NCI-H1417 (cell line): ENCODE measurements around the gene APC2.
A peak's percentile ranks its signal among the peaks of the same experiment; 100 is the strongest.
"Not testable (repeated sequence)": the region's sequence is repeated elsewhere in the genome, so short reads cannot be mapped to it uniquely, and the experiment has no call there.

ENCODE experiments used
- DNase-seq, 3 experiments: peaks; one replicate each; lab custom pipeline; 2025; lab: John Stamatoyannopoulos, UW

The APC2 gene

DNA sequence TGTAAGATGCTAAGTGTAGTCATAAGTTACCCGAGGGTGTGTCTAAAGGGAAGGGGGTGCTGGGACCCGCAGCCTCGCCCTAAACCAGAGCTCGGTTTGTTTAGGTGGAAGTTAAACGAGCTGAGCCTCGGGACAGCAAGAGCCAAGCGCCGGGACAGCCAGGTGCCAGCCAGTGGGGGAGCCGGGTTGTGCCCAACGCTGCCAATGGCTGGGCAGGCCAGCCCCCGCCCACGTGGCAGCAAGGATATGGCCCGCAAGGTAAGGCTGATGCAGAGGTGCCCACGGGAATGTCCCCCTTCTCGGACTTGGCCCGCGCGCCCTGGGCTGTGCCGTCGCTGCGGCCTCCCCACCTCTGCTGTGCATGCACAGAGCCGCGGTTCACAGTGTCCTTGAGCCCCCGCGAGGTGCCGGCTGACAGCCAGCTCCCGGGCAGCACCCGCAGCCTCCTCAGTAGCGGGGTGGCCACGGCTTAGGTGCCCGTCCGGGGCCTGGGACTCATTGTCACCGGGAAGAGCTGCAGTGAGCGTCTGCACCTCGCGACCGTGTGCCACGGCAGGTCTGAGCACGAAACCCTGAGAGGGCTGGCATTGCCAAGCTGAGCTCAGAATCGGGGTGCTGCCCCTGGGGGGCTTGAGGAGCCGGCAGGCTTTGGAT is 21.1 kb upstream of the APC2 start:
- no peak for DNase-seq

DNA sequence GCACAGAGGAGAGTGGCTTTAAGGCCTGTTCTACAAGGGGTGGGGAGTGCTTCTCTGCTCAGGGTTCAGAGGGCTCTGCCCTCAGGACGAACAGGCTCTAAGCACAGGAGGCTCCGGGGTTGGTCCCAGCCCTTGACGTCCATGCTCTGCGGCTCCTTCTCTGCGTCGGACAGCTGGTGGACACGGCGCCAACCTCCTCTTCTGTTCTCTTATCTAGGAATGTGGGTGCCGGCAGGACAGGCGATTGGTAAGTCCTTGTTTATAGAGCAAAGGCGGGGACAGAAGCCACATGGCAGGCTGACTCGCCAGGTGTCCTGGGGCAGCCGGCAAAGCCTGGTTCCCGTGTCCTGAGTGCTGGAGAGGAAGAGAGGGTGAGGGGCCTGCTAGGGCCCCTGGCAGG is 20.2 kb upstream of the APC2 start:
- no peak for DNase-seq

DNA sequence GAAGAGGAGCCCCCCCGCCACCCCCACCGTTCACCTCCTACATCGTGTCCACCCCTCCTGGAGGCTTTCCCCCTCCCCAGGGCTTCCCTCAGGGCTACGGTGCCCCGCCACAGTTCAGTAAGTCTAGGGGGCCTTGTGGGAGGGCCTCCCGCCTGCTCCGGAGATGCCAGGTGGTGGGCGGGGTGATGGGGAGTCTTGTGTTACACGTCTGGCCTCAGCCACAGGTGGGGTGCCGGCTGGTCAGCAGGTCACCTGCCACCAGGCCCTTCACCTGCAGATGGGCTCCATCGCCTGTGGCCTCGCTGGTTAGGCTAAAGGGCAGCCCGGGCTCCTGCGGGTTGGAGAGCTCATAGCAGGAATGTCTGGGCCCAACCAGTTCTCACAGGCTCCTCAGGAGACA is 19.7 kb upstream of the APC2 start:
- no peak for DNase-seq

DNA sequence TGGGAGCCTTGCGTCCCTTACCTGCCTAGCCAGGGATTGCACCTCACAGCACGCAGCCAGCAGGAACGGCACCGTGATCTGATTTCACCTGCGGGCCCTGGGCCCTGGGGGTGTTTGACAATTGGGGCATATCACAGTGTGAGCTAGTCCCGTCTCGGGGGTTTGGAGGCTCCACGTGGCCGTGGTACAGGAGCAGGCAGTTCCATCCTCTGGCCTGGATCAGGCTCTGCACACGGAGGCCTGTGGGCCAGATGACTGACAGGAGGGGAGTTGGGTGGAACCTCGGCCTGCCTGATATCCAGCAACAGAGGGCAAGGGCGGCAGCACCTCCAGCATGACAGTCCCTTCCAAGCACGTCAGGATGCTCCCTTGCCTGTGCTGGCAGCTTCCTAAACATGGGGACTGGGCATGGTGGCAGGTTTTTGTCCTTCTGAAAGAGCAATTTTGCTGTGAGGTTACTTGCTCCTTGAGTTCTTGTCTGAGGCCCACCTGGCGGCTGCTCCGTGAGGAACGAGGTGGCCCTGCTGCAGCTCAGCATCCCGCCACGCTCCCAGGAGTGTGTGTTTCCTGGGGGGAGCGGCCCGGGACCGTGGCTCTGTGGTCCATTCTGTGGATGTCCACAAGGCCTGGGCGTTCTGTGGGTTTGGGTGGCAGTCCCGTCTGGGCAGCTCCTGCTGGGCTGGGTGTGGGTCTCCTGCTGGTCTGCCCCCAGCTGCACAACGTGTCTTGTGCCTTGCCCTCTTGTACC is 18.0 kb upstream of the APC2 start:
- DNase-seq, result no peak

DNA sequence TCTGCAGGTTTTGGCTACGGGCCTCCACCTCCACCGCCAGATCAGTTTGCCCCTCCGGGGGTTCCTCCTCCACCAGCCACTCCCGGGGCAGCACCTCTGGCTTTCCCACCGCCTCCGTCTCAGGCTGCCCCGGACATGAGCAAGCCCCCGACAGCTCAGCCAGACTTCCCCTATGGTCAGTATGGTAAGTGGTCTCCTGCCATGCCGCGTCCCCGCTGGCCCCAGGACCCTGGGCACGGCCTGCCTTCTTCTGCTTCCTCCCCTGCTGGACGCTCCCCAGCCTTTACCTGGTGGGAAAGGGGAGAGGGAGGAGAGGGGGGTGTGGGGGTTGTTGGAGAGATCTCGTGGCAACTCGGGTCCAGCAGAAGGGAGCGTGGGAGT is 17.4 kb upstream of the APC2 start:
- DNase-seq, result no peak

DNA sequence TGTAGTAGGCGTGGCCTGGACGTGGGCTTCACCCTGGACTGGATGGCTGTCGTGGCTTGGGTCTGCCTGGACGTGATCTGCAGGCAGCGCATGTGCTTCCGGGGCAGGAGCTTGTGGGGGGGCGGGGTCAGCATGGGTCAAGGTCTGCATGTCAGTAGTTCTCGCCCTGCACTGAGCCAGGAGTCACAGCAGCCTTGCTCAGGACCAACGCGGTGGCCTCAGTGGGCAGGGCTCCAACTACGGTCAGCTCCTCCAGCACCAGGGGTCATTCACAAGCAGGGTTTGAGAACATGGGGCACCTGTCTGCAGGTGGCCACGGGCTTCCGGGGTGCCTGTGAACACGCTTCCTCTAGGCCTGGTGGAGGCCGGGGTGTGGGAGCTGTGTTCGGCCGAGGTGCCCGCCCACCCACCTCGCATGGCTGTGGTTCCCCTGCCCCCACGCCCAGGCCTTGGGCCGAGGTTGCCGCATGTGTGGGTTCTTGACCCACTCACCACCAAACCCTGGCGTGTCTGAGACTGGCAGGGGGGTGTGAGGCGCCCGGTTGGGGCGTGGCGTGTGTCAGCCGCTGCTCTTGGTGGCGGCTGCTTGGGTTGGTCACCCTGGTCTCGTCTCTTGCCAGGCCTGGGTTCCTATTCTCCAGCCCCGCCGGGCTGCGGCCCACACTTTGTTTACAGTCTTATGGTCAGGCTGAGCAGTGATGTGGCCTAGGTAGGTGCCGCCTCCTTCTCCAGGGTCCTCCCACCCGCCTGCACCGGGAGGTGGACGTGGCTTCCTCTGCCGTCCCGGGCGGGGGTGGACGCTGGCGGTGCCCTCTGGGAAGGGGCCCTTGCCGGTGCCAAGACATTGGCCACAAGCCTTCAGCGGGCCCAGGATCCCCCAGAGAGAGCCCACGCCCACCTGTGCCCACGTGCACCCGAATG is 16.5 kb upstream of the APC2 start:
- DNase-seq, result no peak

DNA sequence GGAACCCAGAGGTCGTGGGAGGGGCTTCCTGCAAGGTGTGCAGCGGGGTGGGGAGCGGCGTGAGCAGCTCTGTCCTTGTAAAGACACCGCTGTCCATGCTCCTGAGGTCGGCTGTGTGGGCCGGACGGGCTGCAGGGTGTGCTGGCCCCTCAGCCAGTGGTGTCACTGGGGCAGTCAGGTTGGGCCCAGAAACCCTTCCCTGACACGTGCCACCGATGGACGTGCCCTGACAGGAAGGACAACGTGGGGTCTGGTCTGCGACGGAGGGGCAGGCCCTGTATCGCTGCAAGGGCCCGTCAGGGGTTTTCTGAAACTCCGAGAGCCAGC is 15.9 kb upstream of the APC2 start:
- DNase-seq, result no peak

DNA sequence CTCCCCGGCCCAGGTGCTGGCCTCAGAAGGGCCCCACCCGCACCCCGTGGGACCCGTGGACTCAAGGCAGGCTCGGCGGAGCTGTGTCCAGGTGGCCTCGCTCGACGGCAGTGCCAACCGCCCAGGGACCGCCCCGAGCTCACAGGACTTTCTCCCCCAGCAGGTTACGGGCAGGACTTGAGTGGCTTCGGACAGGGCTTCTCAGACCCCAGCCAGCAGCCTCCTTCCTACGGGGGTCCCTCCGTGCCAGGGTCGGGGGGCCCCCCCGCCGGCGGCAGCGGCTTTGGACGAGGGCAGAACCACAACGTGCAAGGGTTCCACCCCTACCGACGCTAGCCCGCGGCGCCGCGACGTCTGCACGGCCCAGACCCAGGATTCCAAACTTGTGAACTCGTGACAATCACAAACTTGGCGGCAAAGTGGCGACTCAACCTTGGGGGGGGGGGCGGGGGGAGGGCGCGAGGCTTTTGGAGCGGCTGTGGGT is 15.3 kb upstream of the APC2 start:
- DNase-seq, result no peak

DNA sequence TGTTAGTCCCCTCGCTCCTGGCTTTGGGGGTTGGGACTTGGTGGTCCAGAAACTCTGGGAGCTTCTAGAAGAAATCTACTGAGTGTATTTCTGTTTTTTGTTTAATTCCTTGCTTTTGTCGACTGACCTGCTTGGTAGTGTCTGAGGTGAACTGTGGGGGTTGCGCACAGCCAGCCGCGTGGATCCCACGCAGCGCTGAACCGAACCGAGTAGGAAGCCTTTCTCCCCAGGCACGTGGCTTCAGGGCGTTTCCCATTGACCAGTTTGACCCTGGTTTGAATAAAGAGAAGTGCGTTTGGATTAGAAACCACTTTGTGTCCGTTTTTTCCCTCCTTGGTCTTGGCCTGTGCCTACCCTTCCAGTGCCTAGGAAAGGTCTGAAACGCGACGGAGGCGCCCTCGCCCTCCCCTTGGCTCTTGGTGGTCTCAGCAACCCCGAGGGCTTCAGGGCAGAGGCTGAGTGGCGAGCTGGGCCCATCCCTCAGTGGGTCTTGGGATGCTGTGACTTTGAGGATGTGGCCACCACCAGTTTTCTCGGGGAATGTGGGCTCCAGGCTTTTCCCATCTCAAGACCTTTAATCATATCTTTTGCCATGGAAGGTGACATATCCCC is 14.4 kb upstream of the APC2 start:
- DNase-seq, result no peak

DNA sequence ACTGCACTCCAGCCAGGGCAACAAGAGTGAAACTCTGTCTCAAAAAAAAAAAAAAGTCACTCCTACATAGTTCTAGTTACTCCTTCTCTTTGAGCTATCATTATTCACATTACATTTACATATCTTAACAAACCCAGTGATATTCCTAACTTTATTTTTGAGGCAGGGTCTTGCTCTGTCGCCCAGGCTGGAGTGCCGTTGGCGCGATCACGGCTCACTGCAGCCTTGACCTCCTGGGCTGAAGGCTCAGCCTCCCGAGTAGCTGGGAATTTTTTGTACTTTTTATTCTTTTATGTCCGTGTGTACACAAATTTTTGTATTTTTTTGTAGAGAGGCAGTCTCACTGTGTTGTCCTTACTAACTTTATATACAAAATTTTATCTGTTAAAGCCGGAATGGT is 12.3 kb upstream of the APC2 start:
- no peak for DNase-seq

DNA sequence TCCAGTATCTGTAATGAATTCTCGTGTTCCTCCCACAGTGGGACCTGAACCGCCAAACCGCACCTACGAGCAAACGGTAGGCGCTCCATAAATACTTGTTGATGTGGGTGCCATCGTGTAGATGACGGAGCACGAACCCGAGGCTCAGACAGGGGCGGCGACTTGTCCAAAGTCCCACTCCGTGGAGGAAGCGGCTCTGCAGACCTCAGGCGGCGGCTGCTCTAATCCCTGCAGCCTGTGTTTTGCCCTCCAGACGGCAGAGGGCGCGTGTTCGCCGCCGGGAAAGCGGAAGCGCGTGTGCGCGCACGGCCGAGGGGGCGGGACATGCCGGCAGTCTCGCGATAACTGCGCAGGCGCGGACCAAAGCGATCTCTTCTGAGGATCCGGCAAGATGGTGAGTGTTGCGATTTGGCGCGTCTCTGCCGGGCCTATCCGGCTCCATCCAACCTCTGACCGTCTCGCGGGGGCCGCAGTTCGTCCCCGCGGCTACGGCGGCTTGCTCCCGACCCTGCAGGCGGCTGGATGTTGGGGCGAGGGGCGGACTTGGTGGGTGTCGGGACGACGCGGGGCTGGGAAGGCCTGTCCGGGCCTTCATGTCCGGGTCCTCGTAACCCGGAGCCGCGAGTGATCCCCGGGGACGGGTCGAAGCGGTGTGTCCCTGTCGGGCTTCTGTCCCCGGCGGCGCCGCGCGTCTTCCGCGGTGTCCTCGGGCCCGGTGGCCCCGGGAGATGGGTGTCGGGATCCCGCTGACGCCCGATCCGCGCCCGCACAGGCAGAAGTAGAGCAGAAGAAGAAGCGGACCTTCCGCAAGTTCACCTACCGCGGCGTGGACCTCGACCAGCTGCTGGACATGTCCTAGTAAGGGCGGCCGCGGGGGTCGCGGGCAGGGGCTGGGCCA is 11.6 kb upstream of the APC2 start, which contains the start of gene RPS15:
Gene RPS15 (plus strand): TSS at position 362 of the 898 bp plus-strand sequence. CDS start 30 bp downstream, at position 392.
- peak; percentile 95 to 98 (median 97) for DNase-seq

DNA sequence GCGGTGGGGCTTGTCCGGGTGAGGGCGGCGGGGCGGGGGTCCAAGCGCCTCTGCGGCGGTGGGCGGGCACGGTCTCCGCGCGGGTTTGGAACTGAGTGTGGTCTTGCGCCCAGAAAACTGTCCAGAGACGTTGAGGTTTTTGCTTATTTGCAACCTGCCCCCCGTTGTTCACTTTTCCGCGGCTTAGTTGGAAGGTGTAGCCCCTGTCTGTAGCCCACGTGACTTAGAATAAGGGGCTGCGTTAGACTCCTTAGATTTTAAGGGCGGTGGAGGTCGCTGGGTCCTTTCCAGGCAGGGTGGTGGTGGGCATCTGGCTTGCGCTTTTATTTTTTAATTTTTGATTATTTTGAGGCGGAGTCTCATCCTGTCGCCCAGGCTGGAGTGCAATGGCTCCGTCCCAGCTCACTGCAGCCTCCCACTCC is 11.0 kb upstream of the APC2 start:
- no peak for DNase-seq

DNA sequence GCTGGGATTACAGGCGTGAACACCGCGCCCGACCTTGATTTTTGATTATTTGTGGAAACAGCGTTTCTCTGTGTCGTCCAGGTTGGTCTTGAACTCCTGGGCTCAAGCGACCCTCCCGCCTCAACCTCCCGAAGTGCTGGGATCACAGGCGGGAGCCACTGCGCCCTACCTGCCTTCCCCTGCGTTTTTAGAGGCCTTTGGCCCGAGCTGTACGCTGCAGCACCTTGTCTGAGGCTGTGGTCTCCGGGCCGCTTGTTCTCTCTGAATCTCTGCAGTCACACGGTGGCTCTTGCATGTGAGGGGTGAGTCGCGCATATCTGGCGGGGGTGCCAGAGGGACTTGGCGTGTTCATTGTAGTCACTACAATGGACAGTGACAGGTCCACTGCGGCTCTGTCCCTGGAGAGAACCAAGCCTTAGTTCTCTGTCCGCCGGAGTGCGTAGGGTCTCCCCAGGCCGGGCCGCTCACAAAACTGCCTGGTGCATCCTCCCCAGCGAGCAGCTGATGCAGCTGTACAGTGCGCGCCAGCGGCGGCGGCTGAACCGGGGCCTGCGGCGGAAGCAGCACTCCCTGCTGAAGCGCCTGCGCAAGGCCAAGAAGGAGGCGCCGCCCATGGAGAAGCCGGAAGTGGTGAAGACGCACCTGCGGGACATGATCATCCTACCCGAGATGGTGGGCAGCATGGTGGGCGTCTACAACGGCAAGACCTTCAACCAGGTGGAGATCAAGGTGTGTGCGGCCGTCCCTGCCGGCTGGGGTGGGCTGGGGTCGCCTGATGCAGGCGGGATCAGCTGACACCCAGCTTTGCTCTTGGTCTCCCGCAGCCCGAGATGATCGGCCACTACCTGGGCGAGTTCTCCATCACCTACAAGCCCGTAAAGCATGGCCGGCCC is 10.2 kb upstream of the APC2 start:
- not testable (repeated sequence) for DNase-seq

DNA sequence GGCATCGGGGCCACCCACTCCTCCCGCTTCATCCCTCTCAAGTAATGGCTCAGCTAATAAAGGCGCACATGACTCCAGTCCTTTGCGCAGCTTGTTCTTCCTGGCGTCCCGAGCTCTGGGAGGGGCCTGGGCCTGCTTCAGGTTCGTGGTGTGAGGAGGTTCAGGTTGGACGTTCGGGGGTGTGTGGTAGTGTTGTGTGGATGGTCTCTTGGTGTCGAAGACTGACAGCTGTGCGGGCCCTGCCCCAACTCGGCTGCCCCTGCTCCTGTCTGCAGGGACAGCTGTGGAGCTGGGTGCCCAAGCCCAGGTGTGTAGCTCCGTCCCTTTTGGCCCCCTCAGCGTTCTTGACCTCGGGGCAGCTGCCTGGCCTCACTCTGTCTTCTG is 9.5 kb upstream of the APC2 start:
- no peak for DNase-seq

DNA sequence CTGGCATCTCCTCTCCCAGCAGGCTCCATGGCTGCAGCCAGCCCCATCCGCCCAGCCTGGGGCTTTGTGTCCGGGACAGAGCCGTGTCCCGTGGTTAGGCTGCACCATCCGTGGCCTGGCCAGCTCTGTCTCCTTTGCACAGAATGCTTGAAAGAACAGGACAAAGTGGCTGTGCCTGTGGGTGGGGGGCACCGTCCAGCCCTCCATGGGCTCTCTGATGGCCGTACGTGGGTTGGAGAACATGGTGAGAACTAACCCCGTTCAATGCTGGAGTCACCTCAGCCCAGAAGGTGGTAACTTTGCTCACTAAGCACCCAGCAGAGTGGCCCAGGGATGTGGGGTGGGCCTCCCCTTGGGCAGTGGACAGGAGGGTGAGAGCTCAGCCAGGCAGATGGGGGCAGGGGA is 8.9 kb upstream of the APC2 start:
- DNase-seq, result no peak

DNA sequence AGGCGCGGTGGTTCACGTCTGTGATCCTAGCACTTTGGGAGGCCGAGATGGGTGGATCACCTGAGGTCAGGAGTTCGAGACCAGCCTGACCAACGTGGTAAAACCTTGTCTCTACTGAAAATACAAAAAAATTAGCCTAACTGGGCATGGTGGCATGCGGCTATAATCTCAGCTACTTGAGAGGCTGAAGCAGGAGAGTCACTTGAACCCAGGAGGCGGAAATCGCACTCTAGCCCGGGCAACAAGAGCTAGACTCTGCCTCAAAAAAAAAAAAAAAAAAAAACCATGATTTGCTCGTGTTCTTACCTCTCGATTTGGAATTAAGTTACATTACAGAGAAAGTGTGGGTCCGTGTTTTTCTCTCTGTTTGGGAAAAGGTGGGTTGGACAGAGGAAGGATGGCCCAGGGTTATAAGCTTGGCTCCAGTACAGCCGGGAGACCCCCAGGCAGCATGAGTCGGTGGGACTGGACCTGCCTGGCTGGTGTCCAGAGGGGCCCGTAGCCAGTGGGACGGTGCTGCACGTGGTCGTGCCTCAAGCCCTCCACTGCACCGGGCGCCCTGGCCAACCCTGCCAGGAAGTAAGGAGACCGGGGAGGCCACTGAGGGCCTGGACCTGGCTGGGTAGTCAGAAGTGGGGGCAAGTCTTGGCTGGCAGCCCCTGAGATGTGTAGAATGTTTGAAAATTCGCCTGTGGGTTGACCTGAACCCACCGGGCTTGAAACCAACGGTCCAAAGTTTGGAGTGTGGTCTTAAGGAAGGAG is 8.1 kb upstream of the APC2 start:
- no peak for DNase-seq

DNA sequence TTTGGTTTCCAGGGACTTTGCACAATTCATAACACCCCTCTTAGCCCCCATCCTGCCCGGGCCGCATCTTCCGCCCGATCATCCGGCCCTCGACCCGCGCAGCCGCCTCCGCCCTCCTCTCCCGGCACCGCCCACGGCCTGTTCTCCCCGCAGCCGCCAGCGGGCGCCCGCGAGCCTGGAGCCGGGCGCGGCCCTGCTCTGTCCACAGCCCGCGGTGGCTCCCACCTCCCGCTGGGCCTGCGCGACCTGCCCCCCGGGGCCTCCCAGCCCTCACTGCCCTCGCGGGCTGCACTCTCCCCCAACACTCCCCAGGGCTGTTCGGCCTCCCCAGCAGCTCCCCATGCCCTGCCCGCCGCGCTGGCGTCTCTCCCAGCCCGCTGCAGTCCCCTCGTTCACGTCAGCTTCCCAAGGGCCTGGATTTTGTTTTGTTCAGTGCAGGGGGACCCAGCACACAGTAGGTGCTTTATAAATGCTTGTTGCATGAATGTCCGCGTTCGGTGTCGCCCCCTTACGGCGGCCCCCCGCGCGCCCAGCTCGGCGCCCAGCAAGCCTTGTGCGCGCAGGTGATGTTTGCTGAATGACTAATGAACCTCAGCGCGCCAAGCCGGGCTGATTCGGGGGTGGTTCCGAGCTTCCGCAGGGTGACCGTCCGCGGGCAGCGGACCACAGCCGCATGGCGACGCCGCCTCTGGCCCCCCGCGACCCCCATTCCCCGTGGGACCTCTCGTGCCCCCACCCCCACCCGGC is 4.6 kb upstream of the APC2 start:
- peak; percentile 61 to 68 (median 66) for DNase-seq

DNA sequence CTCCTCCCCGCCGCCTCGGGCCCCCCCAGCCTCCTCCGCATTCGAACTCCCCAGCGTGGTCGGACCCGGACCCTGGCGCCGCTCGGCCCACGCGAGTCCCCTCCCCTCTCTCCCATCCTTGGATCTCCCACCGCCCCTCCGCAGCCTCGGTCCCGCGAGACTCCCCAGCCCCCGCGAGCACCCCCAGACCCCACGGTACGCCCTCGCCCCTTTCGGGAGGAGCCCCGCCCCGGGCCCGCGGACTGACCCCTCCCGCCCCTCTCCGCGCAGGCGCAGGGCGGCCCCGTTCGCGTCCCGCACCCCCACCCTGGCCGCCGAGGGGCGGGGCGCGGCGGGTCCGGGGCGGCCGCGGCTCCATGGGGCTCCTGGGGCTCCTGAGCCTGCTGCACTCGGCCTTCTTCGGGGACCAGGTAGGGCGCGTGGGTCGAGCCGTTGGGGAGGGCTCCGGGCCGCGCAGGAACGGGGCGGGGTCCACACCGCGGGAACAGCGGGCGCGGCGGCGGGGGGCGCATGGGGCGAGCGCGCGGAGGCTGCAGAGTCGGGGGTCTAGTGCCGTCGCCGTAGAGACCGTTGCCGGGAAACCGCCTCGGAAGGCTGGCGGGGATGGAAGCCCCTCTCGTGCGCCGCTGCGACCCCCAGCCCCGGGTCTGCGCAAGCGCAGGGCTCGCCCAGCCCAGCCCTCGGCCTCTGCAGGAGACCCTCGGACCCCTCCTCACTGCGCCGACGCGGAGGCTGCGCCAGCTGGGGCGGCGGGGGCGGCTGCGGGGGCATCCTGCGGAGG is 3.8 kb upstream of the APC2 start:
- DNase-seq, result peak; percentile 18 to 78 (median 78)
